HepG2 (cell line): ENCODE measurements around the gene MYH7. TPM values are rescaled to one million over a fixed set of nuclear protein-coding genes. Genes with fewer than 3 reads are reported as not detected.

Experiments used
- GATA4 ChIP-seq: sonication (generic); IDR thresholded peaks from 2 replicates; pipeline ENCODE4 v1.6.1; 2016; ENCODE audit warnings: antibody characterized with exemption, low read depth, borderline replicate concordance
- MAF1 ChIP-seq: sonication (generic); formaldehyde crosslinking; IDR thresholded peaks from 2 replicates; pipeline ENCODE4 v1.5.0; 2020; ENCODE audit warnings: missing genetic modification reagents, borderline replicate concordance
- MBD4 ChIP-seq: IDR thresholded peaks from 2 replicates; pipeline ENCODE4 v1.6.1; 2012; ENCODE audit warnings: low read length, inconsistent platforms, borderline replicate concordance
- MXD1 ChIP-seq: sonication (generic); formaldehyde crosslinking; IDR thresholded peaks from 2 replicates; pipeline ENCODE4 v1.4.0; 2020; ENCODE audit warnings: mild to moderate bottlenecking, missing genetic modification reagents
- PHB2 ChIP-seq: fragments of 450-650 bp; IDR thresholded peaks from 2 replicates; pipeline ENCODE4 v1.6.1; 2018; ENCODE audit not compliant: partially characterized antibody
- RAD51 ChIP-seq: fragments of 450-650 bp; IDR thresholded peaks from 2 replicates; pipeline ENCODE4 v1.6.1; 2016; ENCODE audit warnings: borderline replicate concordance
- RARG ChIP-seq: sonication (generic); formaldehyde crosslinking; IDR thresholded peaks from 2 replicates; pipeline ENCODE4 v1.4.0; 2020; ENCODE audit warnings: low read depth, mild to moderate bottlenecking, missing genetic modification reagents
- RFX3 ChIP-seq: IDR thresholded peaks from 2 replicates; pipeline ENCODE4 v1.6.1; 2016; ENCODE audit warnings: missing biosample characterization, missing genetic modification reagents
- SOX5 ChIP-seq: IDR thresholded peaks from 2 replicates; pipeline ENCODE4 v1.6.1; 2016; ENCODE audit warnings: borderline replicate concordance
- SRF ChIP-seq: IDR thresholded peaks from 2 replicates; pipeline ENCODE4 v1.6.1; 2011; ENCODE audit warnings: mild to moderate bottlenecking, low read depth, low read length, moderate library complexity
- SRY ChIP-seq: sonication (generic); formaldehyde crosslinking; IDR thresholded peaks from 2 replicates; pipeline ENCODE4 v1.8.0; 2022; ENCODE audit warnings: mild to moderate bottlenecking, missing genetic modification reagents
- TRIM22 ChIP-seq: fragments of 450-650 bp; IDR thresholded peaks from 2 replicates; pipeline ENCODE4 v1.6.1; 2017
- YY1 ChIP-seq: IDR thresholded peaks from 2 replicates; pipeline ENCODE4 v1.6.1; 2011; ENCODE audit warnings: low read length, low read depth, moderate library complexity, mild to moderate bottlenecking; ENCODE audit not compliant: insufficient read depth, insufficient replicate concordance
- ZFX ChIP-seq: sonication (generic); formaldehyde crosslinking; IDR thresholded peaks from 2 replicates; pipeline ENCODE4 v1.4.0; 2020; ENCODE audit warnings: mild to moderate bottlenecking, low read depth, missing genetic modification reagents, moderate library complexity
- ZNF326 ChIP-seq: sonication (generic); formaldehyde crosslinking; IDR thresholded peaks from 2 replicates; pipeline ENCODE4 v1.4.0; 2020; ENCODE audit warnings: missing genetic modification reagents, borderline replicate concordance
- ZNF557 ChIP-seq: sonication (generic); formaldehyde crosslinking; IDR thresholded peaks from 2 replicates; pipeline ENCODE4 v1.4.0; 2020; ENCODE audit warnings: missing genetic modification reagents
- ZNF619 ChIP-seq: sonication (generic); formaldehyde crosslinking; IDR thresholded peaks from 2 replicates; pipeline ENCODE4 v1.4.0; 2020; ENCODE audit warnings: mild to moderate bottlenecking, missing genetic modification reagents
- ZNF713 ChIP-seq: sonication (generic); formaldehyde crosslinking; IDR thresholded peaks from 2 replicates; pipeline ENCODE4 v1.4.0; 2020; ENCODE audit warnings: mild to moderate bottlenecking, missing genetic modification reagents
- ZNF775 ChIP-seq: sonication (generic); formaldehyde crosslinking; IDR thresholded peaks from 2 replicates; pipeline ENCODE4 v1.4.0; 2020; ENCODE audit warnings: missing genetic modification reagents, mild to moderate bottlenecking, moderate library complexity, borderline replicate concordance
- ZNF777 ChIP-seq: sonication (generic); formaldehyde crosslinking; IDR thresholded peaks from 2 replicates; pipeline ENCODE4 v1.4.0; 2020; ENCODE audit warnings: missing genetic modification reagents
- ZNF841 ChIP-seq: sonication (generic); formaldehyde crosslinking; IDR thresholded peaks from 2 replicates; pipeline ENCODE4 v1.8.1; 2023; ENCODE audit warnings: missing genetic modification reagents, borderline replicate concordance
- ZNF879 ChIP-seq: sonication (generic); formaldehyde crosslinking; IDR thresholded peaks from 2 replicates; pipeline ENCODE4 v1.8.1; 2023; ENCODE audit warnings: missing genetic modification reagents
- polyA plus RNA-seq, 8 experiments: library from polyadenylated mRNA; depleted of rRNA in 3 of 8; stranded (reverse) in 7 of 8; unstranded in 1 of 8; fragments of >200 nt; fragmentation: Illumina TruSeq in 4 of 8; extraction: Trizol in 4 of 8; gene quantifications; 2 replicates each; pipeline versions ENCODE4 v1.2.1 to v1.2.3, GENCODE V29; 2011 to 2016; ENCODE audit warnings: low read depth in 4 of 8, missing spikeins in 1 of 8, mixed read lengths in 1 of 8; ENCODE audit not compliant: insufficient read depth in 1 of 8
- total RNA-seq, 5 experiments: library from RNA; depleted of rRNA; stranded (reverse); fragments of >200 nt; fragmentation: Illumina TruSeq; extraction: Trizol; gene quantifications; 2 replicates each; pipeline ENCODE4 v1.2.3, GENCODE V29; 2016; ENCODE audit warnings: low read depth in 1 of 5
- TF ChIP-seq, protein P1 (sequence below): sonication (generic); formaldehyde crosslinking; conservative IDR thresholded peaks from 2 replicates; pipeline ENCODE4 v1.4.0; 2020; ENCODE audit warnings: missing genetic modification reagents
- TF ChIP-seq, protein P2 (sequence below): sonication (generic); formaldehyde crosslinking; IDR thresholded peaks from 2 replicates; pipeline ENCODE4 v1.5.0; 2020; ENCODE audit warnings: mild to moderate bottlenecking, low read depth, missing genetic modification reagents, borderline replicate concordance
- TF ChIP-seq, protein P3 (sequence below): sonication (generic); formaldehyde crosslinking; IDR thresholded peaks from 2 replicates; pipeline ENCODE4 v1.5.0; 2020; ENCODE audit warnings: missing genetic modification reagents, mild to moderate bottlenecking, borderline replicate concordance
- TF ChIP-seq, protein P4 (sequence below): sonication (generic); formaldehyde crosslinking; conservative IDR thresholded peaks from 2 replicates; pipeline ENCODE4 v1.4.0; 2020; ENCODE audit warnings: missing genetic modification reagents

MYH7 gene
- total and polyA plus RNA-seq, 2 of the 13 experiments (the other 11 are each of a cell fraction or from before 2014, with no cell fraction given), result 0.04 TPM; not detected in 1

DNA sequence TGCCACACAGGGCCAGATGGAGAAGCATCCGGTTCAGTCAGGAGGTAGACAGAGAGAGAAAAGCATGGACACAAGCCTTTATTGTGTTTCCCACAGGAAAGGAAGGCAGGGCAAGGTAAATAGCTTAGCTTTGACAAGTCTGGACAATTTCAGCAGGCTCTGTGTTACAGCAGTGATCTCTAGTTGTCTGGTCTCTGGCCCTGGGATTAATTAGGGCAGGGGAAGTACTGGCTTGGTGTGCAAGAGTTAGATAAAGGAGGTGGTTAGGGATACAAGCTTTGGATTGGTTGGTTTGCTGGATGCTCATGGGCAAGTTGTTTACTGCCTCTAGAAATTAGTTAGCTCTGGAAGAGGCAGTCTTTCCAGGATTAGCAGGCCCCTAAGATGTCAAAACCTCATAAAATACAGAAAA, 19.0 kb upstream of the MYH7 start (continued):
- TF ChIP-seq ZNF557 (CRISPR knock-in tag) (no peak), RARG (CRISPR knock-in tag) (no peak), ZNF841 (CRISPR knock-in tag) (no peak), SRY (no peak), TRIM22 (no peak), SOX5 (CRISPR knock-in tag) (peak; percentile 70; the same call in 1 of the 2 replicates), ZNF619 (CRISPR knock-in tag) (no peak), GATA4 (no peak), ZNF326 (CRISPR knock-in tag) (no peak), ZFX (CRISPR knock-in tag) (no peak), MXD1 (no peak), MBD4 (no peak), ZNF879 (CRISPR knock-in tag) (no peak), RFX3 (CRISPR knock-in tag) (no peak), PHB2 (no peak), ZNF775 (CRISPR knock-in tag) (no peak), SRF (no peak), ZNF777 (CRISPR knock-in tag) (no peak), RAD51 (no peak), YY1 (no peak), MAF1 (CRISPR knock-in tag) (no peak), ZNF713 (CRISPR knock-in tag) (no peak)
- TF ChIP-seq, protein P1, sequence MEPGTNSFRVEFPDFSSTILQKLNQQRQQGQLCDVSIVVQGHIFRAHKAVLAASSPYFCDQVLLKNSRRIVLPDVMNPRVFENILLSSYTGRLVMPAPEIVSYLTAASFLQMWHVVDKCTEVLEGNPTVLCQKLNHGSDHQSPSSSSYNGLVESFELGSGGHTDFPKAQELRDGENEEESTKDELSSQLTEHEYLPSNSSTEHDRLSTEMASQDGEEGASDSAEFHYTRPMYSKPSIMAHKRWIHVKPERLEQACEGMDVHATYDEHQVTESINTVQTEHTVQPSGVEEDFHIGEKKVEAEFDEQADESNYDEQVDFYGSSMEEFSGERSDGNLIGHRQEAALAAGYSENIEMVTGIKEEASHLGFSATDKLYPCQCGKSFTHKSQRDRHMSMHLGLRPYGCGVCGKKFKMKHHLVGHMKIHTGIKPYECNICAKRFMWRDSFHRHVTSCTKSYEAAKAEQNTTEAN (CRISPR knock-in tag), result no peak
- TF ChIP-seq, protein P2, sequence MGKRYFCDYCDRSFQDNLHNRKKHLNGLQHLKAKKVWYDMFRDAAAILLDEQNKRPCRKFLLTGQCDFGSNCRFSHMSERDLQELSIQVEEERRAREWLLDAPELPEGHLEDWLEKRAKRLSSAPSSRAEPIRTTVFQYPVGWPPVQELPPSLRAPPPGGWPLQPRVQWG (CRISPR knock-in tag), result no peak
- TF ChIP-seq, protein P3, sequence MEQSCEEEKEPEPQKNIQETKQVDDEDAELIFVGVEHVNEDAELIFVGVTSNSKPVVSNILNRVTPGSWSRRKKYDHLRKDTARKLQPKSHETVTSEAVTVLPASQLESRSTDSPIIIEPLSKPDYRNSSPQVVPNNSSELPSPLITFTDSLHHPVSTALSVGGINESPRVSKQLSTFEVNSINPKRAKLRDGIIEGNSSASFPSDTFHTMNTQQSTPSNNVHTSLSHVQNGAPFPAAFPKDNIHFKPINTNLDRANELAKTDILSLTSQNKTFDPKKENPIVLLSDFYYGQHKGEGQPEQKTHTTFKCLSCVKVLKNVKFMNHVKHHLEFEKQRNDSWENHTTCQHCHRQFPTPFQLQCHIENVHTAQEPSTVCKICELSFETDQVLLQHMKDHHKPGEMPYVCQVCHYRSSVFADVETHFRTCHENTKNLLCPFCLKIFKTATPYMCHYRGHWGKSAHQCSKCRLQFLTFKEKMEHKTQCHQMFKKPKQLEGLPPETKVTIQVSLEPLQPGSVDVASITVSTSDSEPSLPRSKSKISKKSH (CRISPR knock-in tag), result no peak
- TF ChIP-seq, protein P4, sequence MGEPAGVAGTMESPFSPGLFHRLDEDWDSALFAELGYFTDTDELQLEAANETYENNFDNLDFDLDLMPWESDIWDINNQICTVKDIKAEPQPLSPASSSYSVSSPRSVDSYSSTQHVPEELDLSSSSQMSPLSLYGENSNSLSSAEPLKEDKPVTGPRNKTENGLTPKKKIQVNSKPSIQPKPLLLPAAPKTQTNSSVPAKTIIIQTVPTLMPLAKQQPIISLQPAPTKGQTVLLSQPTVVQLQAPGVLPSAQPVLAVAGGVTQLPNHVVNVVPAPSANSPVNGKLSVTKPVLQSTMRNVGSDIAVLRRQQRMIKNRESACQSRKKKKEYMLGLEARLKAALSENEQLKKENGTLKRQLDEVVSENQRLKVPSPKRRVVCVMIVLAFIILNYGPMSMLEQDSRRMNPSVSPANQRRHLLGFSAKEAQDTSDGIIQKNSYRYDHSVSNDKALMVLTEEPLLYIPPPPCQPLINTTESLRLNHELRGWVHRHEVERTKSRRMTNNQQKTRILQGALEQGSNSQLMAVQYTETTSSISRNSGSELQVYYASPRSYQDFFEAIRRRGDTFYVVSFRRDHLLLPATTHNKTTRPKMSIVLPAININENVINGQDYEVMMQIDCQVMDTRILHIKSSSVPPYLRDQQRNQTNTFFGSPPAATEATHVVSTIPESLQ (CRISPR knock-in tag), result no peak
